ENCODE measurements around the gene SH2D3C. TPM values are rescaled to one million over a fixed set of nuclear protein-coding genes. Genes with fewer than 3 reads are reported as not detected.

Gene SH2D3C, protein sequence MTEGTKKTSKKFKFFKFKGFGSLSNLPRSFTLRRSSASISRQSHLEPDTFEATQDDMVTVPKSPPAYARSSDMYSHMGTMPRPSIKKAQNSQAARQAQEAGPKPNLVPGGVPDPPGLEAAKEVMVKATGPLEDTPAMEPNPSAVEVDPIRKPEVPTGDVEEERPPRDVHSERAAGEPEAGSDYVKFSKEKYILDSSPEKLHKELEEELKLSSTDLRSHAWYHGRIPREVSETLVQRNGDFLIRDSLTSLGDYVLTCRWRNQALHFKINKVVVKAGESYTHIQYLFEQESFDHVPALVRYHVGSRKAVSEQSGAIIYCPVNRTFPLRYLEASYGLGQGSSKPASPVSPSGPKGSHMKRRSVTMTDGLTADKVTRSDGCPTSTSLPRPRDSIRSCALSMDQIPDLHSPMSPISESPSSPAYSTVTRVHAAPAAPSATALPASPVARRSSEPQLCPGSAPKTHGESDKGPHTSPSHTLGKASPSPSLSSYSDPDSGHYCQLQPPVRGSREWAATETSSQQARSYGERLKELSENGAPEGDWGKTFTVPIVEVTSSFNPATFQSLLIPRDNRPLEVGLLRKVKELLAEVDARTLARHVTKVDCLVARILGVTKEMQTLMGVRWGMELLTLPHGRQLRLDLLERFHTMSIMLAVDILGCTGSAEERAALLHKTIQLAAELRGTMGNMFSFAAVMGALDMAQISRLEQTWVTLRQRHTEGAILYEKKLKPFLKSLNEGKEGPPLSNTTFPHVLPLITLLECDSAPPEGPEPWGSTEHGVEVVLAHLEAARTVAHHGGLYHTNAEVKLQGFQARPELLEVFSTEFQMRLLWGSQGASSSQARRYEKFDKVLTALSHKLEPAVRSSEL
- total RNA-seq (18.2 TPM), polyA plus RNA-seq (25.1 TPM)
- long read RNA-seq, donor 1: 0 reads
- long read RNA-seq, donor 2: 0 reads
- long read RNA-seq, donor 3, partial matches to known transcripts: 137 of 148 reads
- long read RNA-seq, donor 3, other reads (novel, unspliced or antisense): 6 of 148 reads
- long read RNA-seq, donor 4, partial matches to known transcripts: 41 of 41 reads
- long read RNA-seq, donor 4, other reads (novel, unspliced or antisense): 0 of 41 reads
- long read RNA-seq, donor 5, partial matches to known transcripts: 126 of 137 reads
- long read RNA-seq, donor 5, other reads (novel, unspliced or antisense): 5 of 137 reads
- long read RNA-seq, donor 6, partial matches to known transcripts: 70 of 74 reads
- long read RNA-seq, donor 6, other reads (novel, unspliced or antisense): 0 of 74 reads
- long read RNA-seq, donor 7, partial matches to known transcripts: 53 of 58 reads
- long read RNA-seq, donor 7, other reads (novel, unspliced or antisense): 5 of 58 reads
- long read RNA-seq, donor 8, partial matches to known transcripts: 0 of 4 reads
- long read RNA-seq, donor 8, other reads (novel, unspliced or antisense): 0 of 4 reads
- long read RNA-seq, donor 9, partial matches to known transcripts: 35 of 38 reads
- long read RNA-seq, donor 9, other reads (novel, unspliced or antisense): 0 of 38 reads
- long read RNA-seq, donor 10, partial matches to known transcripts: 50 of 71 reads
- long read RNA-seq, donor 10, other reads (novel, unspliced or antisense): 19 of 71 reads

DNA sequence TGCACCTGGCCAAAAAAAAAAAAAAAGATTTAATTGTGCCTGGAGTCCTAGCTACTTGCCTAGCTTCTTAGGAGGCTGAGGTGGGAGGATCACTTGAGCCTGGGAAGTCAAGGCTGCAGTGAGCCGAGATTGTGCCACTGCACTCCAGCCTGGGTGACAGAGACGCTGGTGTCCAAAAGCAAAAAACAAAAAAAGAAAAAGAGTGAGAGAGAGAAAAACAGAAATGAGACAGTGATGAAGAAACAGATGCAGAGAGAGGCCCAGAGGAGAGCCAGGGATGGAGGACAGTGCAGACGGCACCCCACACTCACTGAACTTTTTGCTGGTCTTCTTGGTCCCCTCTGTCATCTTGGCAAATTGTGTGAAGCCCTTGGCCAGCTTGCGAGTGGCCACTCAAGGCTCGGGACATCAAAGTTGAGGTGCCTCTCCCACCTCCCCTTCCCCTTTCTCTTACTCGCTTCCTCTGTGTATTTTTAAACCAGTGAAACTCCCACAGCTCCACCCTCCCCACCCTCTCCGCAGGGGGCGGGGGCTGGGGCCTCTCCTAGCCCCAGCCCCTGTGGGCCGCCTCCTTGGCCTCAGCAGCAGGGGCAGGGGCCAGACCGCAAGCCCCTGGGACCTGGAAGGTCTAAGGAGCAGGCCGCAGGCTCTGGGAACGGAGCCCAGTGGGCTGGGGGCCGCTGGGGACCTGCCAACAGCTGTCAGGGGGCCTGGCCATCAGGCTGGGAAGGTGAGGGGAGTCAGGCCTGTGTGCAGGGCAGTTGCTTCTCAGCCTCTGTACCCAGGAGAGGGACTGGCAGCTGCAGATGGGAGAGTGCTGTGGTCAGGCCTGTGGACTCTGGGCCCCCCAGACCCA lies at the start of gene SH2D3C:
Gene SH2D3C, minus strand, starts transcription at position 387 of the 856 bp plus-strand sequence. Its CDS starts 39 bp downstream, at position 348.
- Histone ChIP-seq H3K9me3 (ENCODE audit: control insufficient read depth in 2 of 2, insufficient read depth in 1 of 2, low read length in 1 of 2) (peaks cover 0 to 2% of the 10 kb centered on the region in 2 donors), H3K36me3 (ENCODE audit: control insufficient read depth in 2 of 2, insufficient read depth in 2 of 2, low read length in 1 of 2) (peaks cover 21 to 30% of the 10 kb centered on the region in 2 donors), H3K27me3 (ENCODE audit: control insufficient read depth in 2 of 2, insufficient read depth in 1 of 2, low read length in 1 of 2) (no peaks in the 10 kb centered on the region), H3K4me1 (ENCODE audit: control insufficient read depth in 2 of 2, insufficient read depth in 2 of 2, low read length in 2 of 2) (peaks cover 45 to 73% of the 10 kb centered on the region in 2 donors), H3K4me3 (ENCODE audit: low read length in 2 of 2) (peak within 1 kb of the TSS; percentile 88 to 99), H3K27ac (ENCODE audit: low read depth in 1 of 2, low read length in 1 of 2) (peak within 1 kb of the TSS; percentile 95 to 98)
- 5% methylated on average over 13 of the region's 13 CpGs for WGBS
- DNase-seq (ENCODE audit: low read depth in 6 of 9, low spot score in 9 of 9): peak in 2 of 9 donors; percentile 71 to 86

DNA sequence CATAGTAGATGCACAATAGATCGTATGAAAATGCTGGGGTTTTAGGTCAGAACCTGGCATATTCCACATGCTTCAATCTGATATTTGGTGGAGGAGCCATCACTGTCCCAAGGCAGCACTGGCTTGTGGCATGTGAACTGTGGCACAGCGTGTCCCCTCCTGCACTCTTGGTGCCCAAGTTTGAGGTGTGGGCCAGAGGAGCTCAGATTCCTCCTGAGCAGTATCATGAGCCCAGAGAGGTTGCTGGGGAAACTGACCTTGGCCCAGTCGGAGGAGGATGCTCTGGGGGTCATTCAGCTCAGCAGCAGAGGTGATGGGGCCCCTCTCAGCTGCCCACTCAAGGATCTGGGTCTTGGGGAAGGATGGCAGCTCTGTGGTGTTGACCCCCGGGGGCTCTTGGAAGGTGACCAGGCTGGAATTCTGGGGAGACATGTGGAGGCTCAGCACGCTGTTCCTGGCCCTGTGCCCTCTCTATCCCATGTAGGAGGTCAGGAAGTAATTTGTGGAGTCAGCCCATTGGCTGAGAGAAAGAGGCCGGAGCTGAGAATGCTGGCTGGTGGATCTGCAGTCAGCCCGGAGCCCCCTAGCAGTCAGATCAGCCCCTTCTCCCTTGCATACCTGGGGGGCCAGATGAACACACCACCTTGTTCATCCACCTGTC lies 47.9 kb upstream of the SH2D3C start:
- Histone ChIP-seq H3K9me3 (ENCODE audit: control insufficient read depth in 2 of 2, insufficient read depth in 1 of 2, low read length in 1 of 2) (peaks cover 0 to 3% of the 10 kb centered on the region in 2 donors), H3K27me3 (ENCODE audit: control insufficient read depth in 2 of 2, insufficient read depth in 1 of 2, low read length in 1 of 2) (peaks cover 0 to 6% of the 10 kb centered on the region in 2 donors), H3K27ac (ENCODE audit: low read depth in 1 of 2, low read length in 1 of 2) (no peak overlapping the region), H3K36me3 (ENCODE audit: control insufficient read depth in 2 of 2, insufficient read depth in 2 of 2, low read length in 1 of 2) (peaks cover 0 to 16% of the 10 kb centered on the region in 2 donors), H3K4me1 (ENCODE audit: control insufficient read depth in 2 of 2, insufficient read depth in 2 of 2, low read length in 2 of 2) (no peaks in the 10 kb centered on the region), H3K4me3 (ENCODE audit: low read length in 2 of 2) (no peak overlapping the region)
- no peak for DNase-seq (ENCODE audit: low read depth in 6 of 9, low spot score in 9 of 9)
- 93% methylated on average over 7 of the region's 7 CpGs for WGBS

GRCh38 chr9:127825319-127826051 lies 47.0 kb upstream of the SH2D3C start:
- Histone ChIP-seq H3K27ac (ENCODE audit: low read depth in 1 of 2, low read length in 1 of 2) (no peak overlapping the region), H3K27me3 (ENCODE audit: control insufficient read depth in 2 of 2, insufficient read depth in 1 of 2, low read length in 1 of 2) (peaks cover 0 to 6% of the 10 kb centered on the region in 2 donors), H3K36me3 (ENCODE audit: control insufficient read depth in 2 of 2, insufficient read depth in 2 of 2, low read length in 1 of 2) (peaks cover 0 to 22% of the 10 kb centered on the region in 2 donors), H3K4me3 (ENCODE audit: low read length in 2 of 2) (no peak overlapping the region), H3K4me1 (ENCODE audit: control insufficient read depth in 2 of 2, insufficient read depth in 2 of 2, low read length in 2 of 2) (no peaks in the 10 kb centered on the region), H3K9me3 (ENCODE audit: control insufficient read depth in 2 of 2, insufficient read depth in 1 of 2, low read length in 1 of 2) (peaks cover 0 to 3% of the 10 kb centered on the region in 2 donors)
- DNase-seq (ENCODE audit: low read depth in 6 of 9, low spot score in 9 of 9): no peak
- 89% methylated on average over 42 of the region's 42 CpGs for WGBS

DNA sequence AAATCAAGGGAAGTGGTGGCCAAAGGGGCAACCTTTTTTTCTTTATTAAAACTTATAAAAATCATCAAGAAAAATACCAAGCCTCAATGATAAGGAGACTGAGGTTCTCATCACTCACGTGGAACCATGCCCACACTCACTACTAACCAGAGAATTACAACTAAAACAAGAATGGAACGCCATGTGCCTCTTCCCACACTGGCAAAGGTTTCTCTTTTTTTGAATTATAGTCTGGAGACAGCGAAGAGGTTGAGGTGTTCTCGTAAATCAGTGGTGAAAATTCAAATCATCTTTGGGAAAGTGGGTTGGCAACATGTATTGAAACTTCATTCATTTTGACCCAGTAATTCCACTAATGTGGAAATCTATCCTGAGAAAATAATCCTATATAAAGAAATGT lies 43.6 kb upstream of the SH2D3C start:
- H3K4me3 ChIP-seq (ENCODE audit: low read length in 2 of 2): no peak overlapping the region
- H3K27ac ChIP-seq (ENCODE audit: low read depth in 1 of 2, low read length in 1 of 2): no peak overlapping the region
- WGBS: 97% methylated on average over 4 of the region's 4 CpGs
- DNase-seq (ENCODE audit: low read depth in 6 of 9, low spot score in 9 of 9): no peak
- no peaks in the 10 kb centered on the region for H3K27me3 ChIP-seq (ENCODE audit: control insufficient read depth in 2 of 2, insufficient read depth in 1 of 2, low read length in 1 of 2)
- H3K36me3 ChIP-seq (ENCODE audit: control insufficient read depth in 2 of 2, insufficient read depth in 2 of 2, low read length in 1 of 2): peaks cover 22 to 40% of the 10 kb centered on the region in 2 donors
- H3K9me3 ChIP-seq (ENCODE audit: control insufficient read depth in 2 of 2, insufficient read depth in 1 of 2, low read length in 1 of 2): peaks cover 0 to 3% of the 10 kb centered on the region in 2 donors
- no peaks in the 10 kb centered on the region for H3K4me1 ChIP-seq (ENCODE audit: control insufficient read depth in 2 of 2, insufficient read depth in 2 of 2, low read length in 2 of 2)

DNA sequence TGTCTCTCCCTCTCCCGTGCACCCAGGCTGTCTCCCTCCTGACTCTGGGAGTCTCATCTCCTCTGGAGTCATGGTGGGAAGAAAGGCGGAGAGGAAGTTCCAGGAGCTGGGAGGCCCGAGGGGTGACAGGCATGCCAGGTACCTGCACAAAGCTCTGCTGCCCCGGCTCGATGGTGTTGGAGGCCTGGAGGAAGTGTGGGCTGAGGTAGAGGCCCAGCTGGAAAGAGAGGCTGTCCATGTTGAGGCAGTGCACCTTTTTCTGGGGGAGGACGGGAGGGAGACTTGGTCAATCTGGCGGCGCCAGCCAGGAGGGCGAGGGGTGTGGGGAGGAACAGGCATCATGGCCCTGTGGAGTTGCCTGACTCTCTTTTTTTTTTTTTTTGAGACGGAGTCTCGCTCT lies 40.1 kb upstream of the SH2D3C start:
- no peak for DNase-seq (ENCODE audit: low read depth in 6 of 9, low spot score in 9 of 9)
- Histone ChIP-seq H3K4me1 (ENCODE audit: control insufficient read depth in 2 of 2, insufficient read depth in 2 of 2, low read length in 2 of 2) (no peaks in the 10 kb centered on the region), H3K9me3 (ENCODE audit: control insufficient read depth in 2 of 2, insufficient read depth in 1 of 2, low read length in 1 of 2) (peaks cover 0 to 1% of the 10 kb centered on the region in 2 donors), H3K27ac (ENCODE audit: low read depth in 1 of 2, low read length in 1 of 2) (no peak overlapping the region), H3K27me3 (ENCODE audit: control insufficient read depth in 2 of 2, insufficient read depth in 1 of 2, low read length in 1 of 2) (no peaks in the 10 kb centered on the region), H3K36me3 (ENCODE audit: control insufficient read depth in 2 of 2, insufficient read depth in 2 of 2, low read length in 1 of 2) (peaks cover 57 to 58% of the 10 kb centered on the region in 2 donors), H3K4me3 (ENCODE audit: low read length in 2 of 2) (no peak overlapping the region)
- WGBS: over 99% methylated on average over 11 of the region's 11 CpGs

GRCh38 chr9:127817881-127818434 lies 39.5 kb upstream of the SH2D3C start:
- Histone ChIP-seq H3K27ac (ENCODE audit: low read depth in 1 of 2, low read length in 1 of 2) (no peak overlapping the region), H3K4me3 (ENCODE audit: low read length in 2 of 2) (no peak overlapping the region), H3K9me3 (ENCODE audit: control insufficient read depth in 2 of 2, insufficient read depth in 1 of 2, low read length in 1 of 2) (peaks cover 0 to 4% of the 10 kb centered on the region in 2 donors), H3K36me3 (ENCODE audit: control insufficient read depth in 2 of 2, insufficient read depth in 2 of 2, low read length in 1 of 2) (peaks cover 63 to 64% of the 10 kb centered on the region in 2 donors), H3K27me3 (ENCODE audit: control insufficient read depth in 2 of 2, insufficient read depth in 1 of 2, low read length in 1 of 2) (no peaks in the 10 kb centered on the region), H3K4me1 (ENCODE audit: control insufficient read depth in 2 of 2, insufficient read depth in 2 of 2, low read length in 2 of 2) (no peaks in the 10 kb centered on the region)
- DNase-seq (ENCODE audit: low read depth in 6 of 9, low spot score in 9 of 9): no peak
- 97% methylated on average over 17 of the region's 17 CpGs for WGBS

- Histone ChIP-seq H3K27ac (ENCODE audit: low read depth in 1 of 2, low read length in 1 of 2) (no peak overlapping the region), H3K9me3 (ENCODE audit: control insufficient read depth in 2 of 2, insufficient read depth in 1 of 2, low read length in 1 of 2) (peaks cover 0 to 4% of the 10 kb centered on the region in 2 donors), H3K4me1 (ENCODE audit: control insufficient read depth in 2 of 2, insufficient read depth in 2 of 2, low read length in 2 of 2) (no peaks in the 10 kb centered on the region), H3K36me3 (ENCODE audit: control insufficient read depth in 2 of 2, insufficient read depth in 2 of 2, low read length in 1 of 2) (peaks cover 71 to 76% of the 10 kb centered on the region in 2 donors), H3K27me3 (ENCODE audit: control insufficient read depth in 2 of 2, insufficient read depth in 1 of 2, low read length in 1 of 2) (no peaks in the 10 kb centered on the region), H3K4me3 (ENCODE audit: low read length in 2 of 2) (no peak overlapping the region)
- DNase-seq (ENCODE audit: low read depth in 6 of 9, low spot score in 9 of 9): no peak
- 97% methylated on average over 8 of the region's 8 CpGs for WGBS
These were observed 38.3 kb upstream of the SH2D3C start for GRCh38 chr9:127816728-127817127.

All from thymus (tissue), 14 donors.